Left ventricle myocardium inferior (tissue), 1 donor: Measurements from ENCODE around the gene KRT81. TPM values are rescaled to one million over a fixed set of nuclear protein-coding genes. Genes with fewer than 3 reads are reported as not detected.

Source experiments
- DNase-seq: peaks from one replicate; pipeline ENCODE4 v3.0.0-alpha.2; 2020
- H3K27ac ChIP-seq: fragments of 200-600 bp; replicated peaks from 2 replicates; pipeline ENCODE4 v1.8.0; 2021
- H3K27me3 ChIP-seq: fragments of 200-600 bp; 2 replicates; pipeline ENCODE4 v1.8.0; 2021; ENCODE audit warnings: low read depth
- H3K36me3 ChIP-seq: fragments of 200-600 bp; 2 replicates; pipeline ENCODE4 v1.8.0; 2021
- H3K4me1 ChIP-seq: fragments of 200-600 bp; 2 replicates; pipeline ENCODE4 v1.8.0; 2021
- H3K4me3 ChIP-seq: fragments of 200-600 bp; 2 replicates; pipeline ENCODE4 v1.8.0; 2021; ENCODE audit warnings: mild to moderate bottlenecking, moderate library complexity
- H3K9me3 ChIP-seq: fragments of 200-600 bp; replicated peaks from 2 replicates; pipeline ENCODE4 v1.8.0; 2021
- intact Hi-C: fragments of 100-400 bp; cut with micrococcal nuclease; formaldehyde crosslinking; loops from one replicate; pipeline ENCODE4 v1.11.0; 2022
- total RNA-seq: library from RNA; stranded (reverse); fragmentation: NEBNext Ultra II Directional; extraction: Animal tissue kit (Norgen Biotek cat#: 25700); gene quantifications from one replicate; pipeline ENCODE4 v1.2.1, GENCODE V29; 2021
- TF ChIP-seq, protein P1 (sequence below): fragments of 200-600 bp; IDR thresholded peaks from 2 replicates; pipeline ENCODE4 v1.8.0; 2021; ENCODE audit warnings: antibody characterized with exemption, mild to moderate bottlenecking, borderline replicate concordance
- donor health status: DM: no; HTN: yes; CAD: no; lungs with severe emphysema.

Gene KRT81
- total RNA-seq, 1 donor from 2014 or later = not detected

GRCh38 chr12:52284562-52285171 is 6.7 kb downstream of the KRT81 start:
- Histone ChIP-seq H3K27me3 (peaks cover 16% of the 10 kb centered on the region), H3K4me1 (peaks cover 20% of the 10 kb centered on the region), H3K4me3 (no peak overlapping the region), H3K36me3 (no peaks in the 10 kb centered on the region), H3K9me3 (no peaks in the 10 kb centered on the region), H3K27ac (no peak overlapping the region)
- TF ChIP-seq, protein P1, sequence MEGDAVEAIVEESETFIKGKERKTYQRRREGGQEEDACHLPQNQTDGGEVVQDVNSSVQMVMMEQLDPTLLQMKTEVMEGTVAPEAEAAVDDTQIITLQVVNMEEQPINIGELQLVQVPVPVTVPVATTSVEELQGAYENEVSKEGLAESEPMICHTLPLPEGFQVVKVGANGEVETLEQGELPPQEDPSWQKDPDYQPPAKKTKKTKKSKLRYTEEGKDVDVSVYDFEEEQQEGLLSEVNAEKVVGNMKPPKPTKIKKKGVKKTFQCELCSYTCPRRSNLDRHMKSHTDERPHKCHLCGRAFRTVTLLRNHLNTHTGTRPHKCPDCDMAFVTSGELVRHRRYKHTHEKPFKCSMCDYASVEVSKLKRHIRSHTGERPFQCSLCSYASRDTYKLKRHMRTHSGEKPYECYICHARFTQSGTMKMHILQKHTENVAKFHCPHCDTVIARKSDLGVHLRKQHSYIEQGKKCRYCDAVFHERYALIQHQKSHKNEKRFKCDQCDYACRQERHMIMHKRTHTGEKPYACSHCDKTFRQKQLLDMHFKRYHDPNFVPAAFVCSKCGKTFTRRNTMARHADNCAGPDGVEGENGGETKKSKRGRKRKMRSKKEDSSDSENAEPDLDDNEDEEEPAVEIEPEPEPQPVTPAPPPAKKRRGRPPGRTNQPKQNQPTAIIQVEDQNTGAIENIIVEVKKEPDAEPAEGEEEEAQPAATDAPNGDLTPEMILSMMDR = no peak
- intact Hi-C loops = no loop called here
- DNase-seq = no peak

- Histone ChIP-seq H3K36me3 (no peaks in the 10 kb centered on the region), H3K4me3 (no peak overlapping the region), H3K27me3 (peaks cover 31% of the 10 kb centered on the region), H3K27ac (peak overlapping the region; percentile 69), H3K4me1 (peaks cover 30% of the 10 kb centered on the region), H3K9me3 (no peaks in the 10 kb centered on the region)
- intact Hi-C loops = no loop called here
- TF ChIP-seq, protein P1 = no peak
- peak; percentile 40 for DNase-seq
These were observed 10.4 kb downstream of the KRT81 start for GRCh38 chr12:52280796-52281560.

DNA sequence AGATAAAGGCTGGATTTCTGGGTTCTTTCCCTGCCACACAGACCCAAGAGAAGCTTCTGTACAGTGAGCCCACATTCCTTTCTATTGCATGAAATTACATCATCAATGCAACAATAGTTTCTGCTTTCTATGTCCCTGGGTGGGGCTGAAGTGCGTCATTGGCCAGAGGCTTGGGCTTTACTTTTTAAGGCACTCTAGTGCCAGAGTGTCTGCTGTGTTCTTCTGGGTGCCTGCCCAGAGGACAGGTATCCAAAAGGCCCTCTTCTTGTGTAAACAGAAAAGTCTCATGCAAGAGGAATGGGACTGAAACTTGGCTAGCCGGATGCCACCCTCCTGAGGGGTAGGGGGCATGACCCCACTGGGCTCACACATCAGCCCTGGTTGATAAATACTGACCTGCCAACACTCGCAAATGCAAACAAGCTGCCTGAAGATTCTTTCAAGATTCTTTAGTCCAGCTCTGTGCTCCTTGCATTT is 11.0 kb downstream of the KRT81 start:
- DNase-seq = no peak

GRCh38 chr12:52279422-52280318 is 11.7 kb downstream of the KRT81 start:
- H3K4me1 ChIP-seq = peaks cover 30% of the 10 kb centered on the region
- H3K36me3 ChIP-seq = no peaks in the 10 kb centered on the region
- intact Hi-C loops = no loop called here
- TF ChIP-seq, protein P1 = no peak
- H3K27me3 ChIP-seq = peaks cover 39% of the 10 kb centered on the region
- DNase-seq = no peak
- H3K4me3 ChIP-seq = no peak overlapping the region
- H3K9me3 ChIP-seq = no peaks in the 10 kb centered on the region
- peak overlapping the region; percentile 69 for H3K27ac ChIP-seq

More for the DNA sequence above, 11.0 kb downstream of the KRT81 start:
- Histone ChIP-seq H3K36me3 (no peaks in the 10 kb centered on the region), H3K4me3 (no peak overlapping the region), H3K9me3 (no peaks in the 10 kb centered on the region), H3K27ac (peak overlapping the region; percentile 69), H3K27me3 (peaks cover 33% of the 10 kb centered on the region), H3K4me1 (peaks cover 30% of the 10 kb centered on the region)
- intact Hi-C loops = no loop called here
- TF ChIP-seq, protein P1 = no peak

- TF ChIP-seq, protein P1 = peak; percentile 97
- Histone ChIP-seq H3K27ac (no peak overlapping the region), H3K27me3 (peaks cover 48% of the 10 kb centered on the region), H3K4me1 (peaks cover 30% of the 10 kb centered on the region), H3K36me3 (no peaks in the 10 kb centered on the region), H3K9me3 (no peaks in the 10 kb centered on the region), H3K4me3 (no peak overlapping the region)
- intact Hi-C loops = no loop called here
- peak; percentile 71 for DNase-seq
These were observed 12.5 kb downstream of the KRT81 start for GRCh38 chr12:52278575-52279421.
